Naive thymus-derived CD4-positive, alpha-beta T cell (primary cell): ENCODE data around the gene CDH16. TPM values are rescaled to one million over a fixed set of nuclear protein-coding genes. Genes with fewer than 3 reads are reported as not detected.

Source experiments
- ATAC-seq: fragments of 150-1000 bp; cut with Tn5 transposase; 2 replicates; pipeline ENCODE4 v1.10.0; 2021; ENCODE audit warnings: mild to moderate bottlenecking, moderate library complexity
- CTCF ChIA-PET: fragments of 350-600 bp; sonication (Branson Sonifier 250); formaldehyde crosslinking; loops from one replicate; lab custom pipeline; 2021; ENCODE audit warnings: antibody characterized with exemption; lab: Charles Lee
- POLR2A ChIA-PET: fragments of 350-600 bp; sonication (Branson Sonifier 250); formaldehyde crosslinking; loops from one replicate; lab custom pipeline; 2021; ENCODE audit warnings: antibody characterized with exemption, inconsistent platforms; lab: Charles Lee
- DNase-seq, 9 donors: peaks; one replicate each; pipeline versions ENCODE4 v3.0.0 to v3.0.0-alpha.2; 2020 to 2022; ENCODE audit warnings: mixed read lengths in 1 of 9
- H3K27ac ChIP-seq: one replicate; pipeline ENCODE4 v1.7.0; 2013; ENCODE audit warnings: mild to moderate bottlenecking, low read depth, low read length, moderate library complexity
- H3K27me3 ChIP-seq, 2 donors: one replicate each; pipeline ENCODE4 v1.7.0; 2013; ENCODE audit warnings: low read length in 2 of 2, mild to moderate bottlenecking in 2 of 2, moderate library complexity in 2 of 2; ENCODE audit not compliant: control insufficient read depth in 2 of 2, insufficient read depth in 2 of 2
- H3K36me3 ChIP-seq, 3 experiments: 1 replicate in 2 of 3; 2 replicates in 1 of 3; pipeline ENCODE4 v1.7.0; 2013; ENCODE audit warnings: low read length in 3 of 3, mild to moderate bottlenecking in 3 of 3, moderate library complexity in 1 of 3; ENCODE audit not compliant: insufficient read depth in 3 of 3, control insufficient read depth in 2 of 3
- H3K4me1 ChIP-seq, 2 donors: one replicate each; pipeline ENCODE4 v1.7.0; 2013; ENCODE audit warnings: low read length in 2 of 2, mild to moderate bottlenecking in 2 of 2, moderate library complexity in 1 of 2; ENCODE audit not compliant: control insufficient read depth in 2 of 2, insufficient read depth in 2 of 2
- H3K4me3 ChIP-seq: 2 replicates; pipeline ENCODE4 v1.7.0; 2013; ENCODE audit warnings: mild to moderate bottlenecking, low read length
- H3K9me3 ChIP-seq, 3 experiments: 1 replicate in 2 of 3; 2 replicates in 1 of 3; pipeline ENCODE4 v1.7.0; 2013; ENCODE audit warnings: low read length in 3 of 3; ENCODE audit not compliant: control insufficient read depth in 2 of 3
- H3K27ac Mint-ChIP-seq, 9 donors: one replicate each; pipeline ENCODE4 v1.8.0; 2020 to 2022; ENCODE audit warnings: mixed read lengths in 9 of 9, mild to moderate bottlenecking in 8 of 9, moderate library complexity in 5 of 9, inconsistent platforms in 2 of 9
- H3K27me3 Mint-ChIP-seq, 5 donors: one replicate each; pipeline ENCODE4 v1.8.0; 2021 to 2022; ENCODE audit warnings: mixed read lengths in 5 of 5, mild to moderate bottlenecking in 1 of 5
- H3K36me3 Mint-ChIP-seq, 5 donors: one replicate each; pipeline ENCODE4 v1.8.0; 2020 to 2022; ENCODE audit warnings: mixed read lengths in 5 of 5, mild to moderate bottlenecking in 3 of 5, inconsistent platforms in 1 of 5
- H3K4me1 Mint-ChIP-seq, 7 donors: one replicate each; pipeline ENCODE4 v1.8.0; 2020 to 2022; ENCODE audit warnings: mixed read lengths in 7 of 7, mild to moderate bottlenecking in 3 of 7, inconsistent platforms in 1 of 7
- H3K4me3 Mint-ChIP-seq, 10 donors: one replicate each; pipeline ENCODE4 v1.8.0; 2020 to 2022; ENCODE audit warnings: mild to moderate bottlenecking in 10 of 10, mixed read lengths in 10 of 10, moderate library complexity in 6 of 10, inconsistent platforms in 2 of 10
- H3K9me3 Mint-ChIP-seq, 11 donors: one replicate each; pipeline ENCODE4 v1.8.0; 2020 to 2022; ENCODE audit warnings: mixed read lengths in 11 of 11, mild to moderate bottlenecking in 4 of 11, inconsistent platforms in 1 of 11, moderate library complexity in 1 of 11
- intact Hi-C, 2 donors: fragments of 100-400 bp; cut with micrococcal nuclease; formaldehyde crosslinking; loops; one replicate each; pipeline ENCODE4 v1.15.1; 2023
- polyA plus RNA-seq, 2 donors: library from polyadenylated mRNA; unstranded; fragments of 300-500 nt; fragmentation: Illumina TruSeq; gene quantifications; one replicate each; pipeline ENCODE4 v1.2.3, GENCODE V29; 2021
- total RNA-seq, 6 experiments: library from RNA in 5 of 6; stranded (reverse) in 5 of 6; gene quantifications; 1 replicate in 5 of 6; 2 replicates in 1 of 6; pipeline ENCODE4 v1.2.3 and lab custom pipeline; 2021 to 2026

Gene CDH16
- total and polyA plus RNA-seq, 7 experiments from 2014 or later, result not detected

DNA sequence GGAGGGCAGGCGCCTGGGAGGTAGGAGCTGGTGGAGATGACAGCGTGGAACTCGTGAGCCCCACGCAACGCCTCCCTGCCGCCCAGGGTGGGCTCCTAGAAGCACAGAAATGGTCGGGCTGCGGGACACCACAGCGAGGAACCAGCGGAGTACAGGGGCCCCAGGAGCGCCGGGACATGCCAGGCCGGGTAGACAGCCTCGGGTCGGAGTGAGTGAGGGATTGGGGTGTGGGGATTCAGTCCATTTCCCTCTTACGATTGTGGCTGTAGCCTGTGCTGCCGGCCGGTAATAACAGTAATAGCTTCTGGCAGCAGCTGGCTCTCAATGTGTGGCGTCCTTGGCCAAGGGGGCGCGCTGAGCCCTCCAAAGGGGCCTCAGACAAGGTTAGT lies 30.1 kb upstream of the CDH16 start:
- H3K4me1 Mint-ChIP-seq, result peaks cover 13 to 25% (median 19%) of the 10 kb centered on the region in 7 donors
- H3K27me3 Mint-ChIP-seq, result peaks cover 31 to 42% (median 40%) of the 10 kb centered on the region in 5 donors
- Histone ChIP-seq H3K4me3 (no peak overlapping the region), H3K4me1 (peaks cover 0 to 4% of the 10 kb centered on the region in 2 donors), H3K36me3 (peaks cover 0 to under 1% (median 0%) of the 10 kb centered on the region in 3 experiments), H3K27ac (no peak overlapping the region), H3K9me3 (no peaks in the 10 kb centered on the region), H3K27me3 (no peaks in the 10 kb centered on the region)
- no peak for DNase-seq
- ChIA-PET POLR2A (no interaction called here), CTCF (interaction anchor here (0.6 kb wide), 2 partner anchors 11 to 29 kb away, joined by 3 read pairs; no protein-coding TSS in a partner anchor)
- peaks cover 0 to 7% (median 0%) of the 10 kb centered on the region in 11 donors for H3K9me3 Mint-ChIP-seq
- peak overlapping the region; percentile 83 to 95 (median 92) for H3K4me3 Mint-ChIP-seq
- ATAC-seq, result no peak
- peaks cover 0 to 6% (median 0%) of the 10 kb centered on the region in 5 donors for H3K36me3 Mint-ChIP-seq
- no peak overlapping the region for H3K27ac Mint-ChIP-seq
- intact Hi-C loops, result loop anchor here (5.0 kb wide), 3 partner anchors 52 to 328 kb away; partner anchors contain the start of genes CBFB (in 1 of the 2) and PLEKHG4 (in 1 of the 2)

DNA sequence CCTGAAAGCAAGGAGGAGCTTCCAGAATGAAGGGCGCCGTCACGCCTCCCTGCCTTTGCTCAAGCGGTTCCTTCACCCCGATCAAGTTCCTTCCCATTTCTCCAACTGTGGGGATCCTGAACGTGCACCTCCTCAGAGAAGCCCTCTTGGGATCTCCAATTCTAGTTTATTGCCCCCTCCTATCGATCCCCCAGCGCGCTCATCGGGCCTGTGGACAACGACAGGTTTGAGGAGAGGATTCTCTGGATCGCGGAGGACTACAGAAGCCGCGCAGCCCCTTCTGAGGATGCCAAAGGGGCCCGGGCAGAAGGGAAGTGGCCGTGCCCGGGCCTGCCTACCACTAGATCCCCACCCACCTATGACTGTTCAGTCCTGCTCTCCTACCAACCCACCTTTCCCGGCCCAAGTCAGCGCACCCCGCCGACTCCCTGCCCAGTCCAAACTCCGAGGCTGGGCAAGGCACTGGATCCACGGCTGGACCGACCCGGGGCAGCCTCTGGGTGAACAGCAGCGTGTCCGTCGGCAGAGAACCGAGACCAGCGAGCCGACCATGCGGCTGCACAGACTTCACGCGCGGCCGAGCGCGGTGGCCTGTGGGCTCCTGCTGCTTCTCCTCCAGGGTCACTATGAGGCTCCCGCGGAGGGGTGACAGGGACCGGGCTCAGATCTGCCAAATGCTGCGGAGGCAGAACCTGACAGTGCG lies 29.6 kb upstream of the CDH16 start:
- Mint-ChIP-seq H3K36me3 (peaks cover 0 to 6% (median 0%) of the 10 kb centered on the region in 5 donors), H3K4me3 (peak overlapping the region; percentile 83 to 95 (median 92)), H3K27me3 (peaks cover 29 to 39% (median 39%) of the 10 kb centered on the region in 5 donors), H3K27ac (peak overlapping the region in 3 of 9 donors; percentile 18 to 59 (median 45)), H3K4me1 (peaks cover 13 to 24% (median 18%) of the 10 kb centered on the region in 7 donors), H3K9me3 (peaks cover 0 to 7% (median 0%) of the 10 kb centered on the region in 11 donors)
- H3K4me1 ChIP-seq, result peaks cover 0 to 4% of the 10 kb centered on the region in 2 donors
- peak in 1 of 9 donors; percentile 15 for DNase-seq
- peak overlapping the region; percentile 26 for H3K27ac ChIP-seq
- H3K9me3 ChIP-seq, result no peaks in the 10 kb centered on the region
- POLR2A ChIA-PET, result no interaction called here
- H3K27me3 ChIP-seq, result no peaks in the 10 kb centered on the region
- intact Hi-C loops, result loop anchor here (5.0 kb wide), 3 partner anchors 51 to 329 kb away; partner anchors contain the start of genes CBFB (in 1 of the 2) and PLEKHG4 (in 1 of the 2)
- CTCF ChIA-PET, result interaction anchor here (0.6 kb wide), 2 partner anchors 12 to 29 kb away, joined by 3 read pairs; no protein-coding TSS in a partner anchor
- H3K36me3 ChIP-seq, result peaks cover 0 to 6% (median 0%) of the 10 kb centered on the region in 3 experiments
- peak; percentile 16 for ATAC-seq
- peak overlapping the region; percentile 45 for H3K4me3 ChIP-seq

DNA sequence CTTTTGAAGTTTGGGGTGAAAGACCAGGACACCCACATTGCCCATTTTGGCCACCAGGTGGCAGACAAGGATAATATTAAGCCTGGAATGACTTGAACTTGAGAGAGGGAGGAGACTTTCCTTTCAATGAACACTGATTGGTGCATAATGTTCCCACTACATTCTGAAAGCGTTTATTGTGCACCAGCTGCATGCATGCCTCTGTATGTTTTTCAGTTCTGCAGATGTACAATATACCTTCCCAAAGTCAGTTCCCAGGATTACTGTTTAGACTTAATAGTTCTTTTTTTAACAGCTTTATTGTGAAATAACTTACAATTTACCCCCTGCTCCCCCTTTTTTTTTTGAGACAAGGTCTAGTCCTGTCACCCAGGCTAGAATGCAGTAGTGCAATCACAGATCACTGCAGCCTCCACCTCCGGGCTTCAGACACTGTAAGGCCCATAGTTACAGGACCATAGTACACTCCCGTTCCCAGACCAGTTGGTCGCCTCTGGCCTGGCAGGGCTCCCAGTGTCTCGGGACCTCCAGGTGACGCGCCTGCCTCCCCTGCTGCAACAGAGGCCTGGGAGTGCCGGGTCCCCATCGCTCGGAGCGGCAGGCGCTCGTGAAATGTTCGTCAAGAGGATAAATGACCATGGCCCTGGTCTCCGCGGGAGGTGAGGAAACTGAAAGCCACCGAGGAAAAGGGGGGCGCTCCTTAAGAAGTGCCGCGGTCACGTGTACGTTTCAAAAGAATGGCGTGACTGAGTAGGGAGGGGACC lies 28.8 kb upstream of the CDH16 start:
- ChIA-PET POLR2A (interaction anchor here (0.6 to 1.0 kb wide), 2 partner anchors 227 to 344 kb away, joined by 3 read pairs; no protein-coding TSS in a partner anchor), CTCF (interaction anchor here (0.8 to 1.2 kb wide), 4 partner anchors 11 to 238 kb away, joined by 3 to 4 read pairs (median 3); partner anchors contain the start of gene CIAO2B)
- intact Hi-C loops, result loop anchor here (1.0 to 5.0 kb wide), 9 partner anchors 13 to 330 kb away; partner anchors contain the start of genes CBFB (in 1 of the 2), CIAO2B (in 1 of the 2), PHAF1 (in 1 of the 2) and PLEKHG4 (in 1 of the 2)
- DNase-seq, result peak; percentile 64 to 86 (median 80)
- peak; percentile 97 for ATAC-seq
- Histone ChIP-seq H3K9me3 (no peaks in the 10 kb centered on the region), H3K27me3 (no peaks in the 10 kb centered on the region), H3K4me3 (peak overlapping the region; percentile 45), H3K36me3 (peaks cover 0 to 14% (median 0%) of the 10 kb centered on the region in 3 experiments), H3K4me1 (peaks cover 0 to 4% of the 10 kb centered on the region in 2 donors), H3K27ac (peak overlapping the region; percentile 26)
- Mint-ChIP-seq H3K4me1 (peaks cover 13 to 24% (median 18%) of the 10 kb centered on the region in 7 donors), H3K36me3 (peaks cover 0 to 10% (median 5%) of the 10 kb centered on the region in 5 donors), H3K4me3 (peak overlapping the region; percentile 83 to 95 (median 92)), H3K9me3 (peaks cover 0 to 7% (median 0%) of the 10 kb centered on the region in 11 donors), H3K27ac (peak overlapping the region in 3 of 9 donors; percentile 13 to 50 (median 29)), H3K27me3 (peaks cover 23 to 39% (median 32%) of the 10 kb centered on the region in 5 donors)

DNA sequence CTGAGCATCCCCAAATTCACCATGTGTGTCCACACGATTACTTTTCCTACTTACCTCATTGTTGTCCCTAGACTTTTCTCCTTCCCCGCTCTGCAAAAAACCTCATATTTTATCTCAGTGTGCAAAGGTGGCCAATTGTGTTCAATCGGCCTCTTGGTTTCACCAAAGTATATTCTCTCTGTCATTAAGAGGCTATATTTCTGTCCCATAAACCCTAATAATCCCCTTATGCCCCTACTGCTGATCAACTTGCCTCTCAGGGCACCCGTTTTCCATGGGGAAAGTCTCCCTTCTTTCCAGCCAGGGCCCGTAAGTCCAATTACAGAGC lies 28.3 kb upstream of the CDH16 start:
- intact Hi-C loops, result loop anchor here (1.0 to 5.0 kb wide), 9 partner anchors 13 to 330 kb away; partner anchors contain the start of genes CBFB (in 1 of the 2), CIAO2B (in 1 of the 2), PHAF1 (in 1 of the 2) and PLEKHG4 (in 1 of the 2)
- H3K36me3 ChIP-seq, result peaks cover 0 to 20% (median 0%) of the 10 kb centered on the region in 3 experiments
- CTCF ChIA-PET, result interaction anchor here (0.8 to 1.2 kb wide), 4 partner anchors 11 to 238 kb away, joined by 3 to 4 read pairs (median 3); partner anchors contain the start of gene CIAO2B
- Mint-ChIP-seq H3K27me3 (peaks cover 22 to 35% (median 31%) of the 10 kb centered on the region in 5 donors), H3K4me1 (peaks cover 13 to 24% (median 18%) of the 10 kb centered on the region in 7 donors), H3K4me3 (peak overlapping the region in 9 of 10 donors; percentile 83 to 95 (median 92)), H3K36me3 (peaks cover 4 to 11% (median 5%) of the 10 kb centered on the region in 5 donors), H3K9me3 (peaks cover 0 to 7% (median 0%) of the 10 kb centered on the region in 11 donors), H3K27ac (peak overlapping the region in 4 of 9 donors; percentile 13 to 79 (median 40))
- H3K27ac ChIP-seq, result no peak overlapping the region
- H3K9me3 ChIP-seq, result no peaks in the 10 kb centered on the region
- ATAC-seq (no peak), DNase-seq (no peak)
- H3K4me1 ChIP-seq, result peaks cover 0 to 4% of the 10 kb centered on the region in 2 donors
- H3K27me3 ChIP-seq, result no peaks in the 10 kb centered on the region
- POLR2A ChIA-PET, result interaction anchor here (1.0 kb wide), 1 partner anchor 228 kb away, joined by 3 read pairs; no protein-coding TSS in a partner anchor
- H3K4me3 ChIP-seq, result no peak overlapping the region

DNA sequence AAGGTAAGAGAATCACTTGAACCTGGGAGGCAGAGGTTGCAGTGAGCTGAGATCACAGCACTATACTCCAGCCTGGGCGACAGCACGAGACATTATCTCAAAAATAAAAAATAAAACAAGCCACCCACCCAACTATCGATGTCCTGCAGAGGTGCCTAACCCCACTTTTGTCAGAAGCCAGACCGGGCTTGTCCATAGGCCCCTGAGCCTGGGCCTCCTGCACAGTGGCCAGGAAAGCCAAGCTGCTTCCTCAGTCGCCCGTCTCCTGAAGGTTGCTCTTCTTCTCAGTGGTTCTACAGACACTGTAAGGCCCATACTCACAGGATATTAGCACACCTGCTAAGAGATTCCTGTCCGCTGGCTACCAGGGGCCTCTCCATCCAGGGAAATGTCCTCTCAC lies 27.9 kb upstream of the CDH16 start:
- Histone ChIP-seq H3K36me3 (peaks cover 0 to 24% (median 0%) of the 10 kb centered on the region in 3 experiments), H3K9me3 (no peaks in the 10 kb centered on the region), H3K27ac (no peak overlapping the region), H3K4me3 (no peak overlapping the region), H3K4me1 (peaks cover 0 to 4% of the 10 kb centered on the region in 2 donors), H3K27me3 (no peaks in the 10 kb centered on the region)
- ChIA-PET CTCF (interaction anchor here (1.2 kb wide), 1 partner anchor 16 kb away, joined by 4 read pairs; no protein-coding TSS in a partner anchor), POLR2A (interaction anchor here (1.4 kb wide), 1 partner anchor 17 kb away, joined by 3 read pairs; no protein-coding TSS in a partner anchor)
- Mint-ChIP-seq H3K27ac (peak overlapping the region in 1 of 9 donors; percentile 79), H3K27me3 (peaks cover 18 to 31% (median 27%) of the 10 kb centered on the region in 5 donors), H3K4me1 (peaks cover 13 to 24% (median 18%) of the 10 kb centered on the region in 7 donors), H3K36me3 (peaks cover 4 to 12% (median 5%) of the 10 kb centered on the region in 5 donors), H3K9me3 (peaks cover 0 to 5% (median 0%) of the 10 kb centered on the region in 11 donors), H3K4me3 (no peak overlapping the region)
- DNase-seq (no peak), ATAC-seq (no peak)
- intact Hi-C loops, result loop anchor here (2.0 to 5.0 kb wide), 4 partner anchors 49 to 331 kb away; partner anchors contain the start of genes CBFB (in 1 of the 2) and PLEKHG4 (in 1 of the 2)
